NCI-H1105 treated with DMSO at 0.1 percent for 48 hours (cell line): Measurements from ENCODE around the gene THOC7.

ENCODE experiments used
- DNase-seq: peaks from one replicate; lab custom pipeline; 2025; lab: John Stamatoyannopoulos, UW

The THOC7 gene

GRCh38 chr3:63863150-63864007, at the start of gene THOC7, which contains the start of gene ATXN7:
Gene THOC7 (minus strand): TSS chr3:63863805. CDS start chr3:63863790, 15 bp downstream.
Gene ATXN7 (plus strand): TSS chr3:63863867. CDS start chr3:63912599, 48,732 bp downstream.
- DNase-seq: peak; percentile 9

GRCh38 chr3:63912768-63913588, 49.4 kb upstream of the THOC7 start:
- DNase-seq: no peak

DNA sequence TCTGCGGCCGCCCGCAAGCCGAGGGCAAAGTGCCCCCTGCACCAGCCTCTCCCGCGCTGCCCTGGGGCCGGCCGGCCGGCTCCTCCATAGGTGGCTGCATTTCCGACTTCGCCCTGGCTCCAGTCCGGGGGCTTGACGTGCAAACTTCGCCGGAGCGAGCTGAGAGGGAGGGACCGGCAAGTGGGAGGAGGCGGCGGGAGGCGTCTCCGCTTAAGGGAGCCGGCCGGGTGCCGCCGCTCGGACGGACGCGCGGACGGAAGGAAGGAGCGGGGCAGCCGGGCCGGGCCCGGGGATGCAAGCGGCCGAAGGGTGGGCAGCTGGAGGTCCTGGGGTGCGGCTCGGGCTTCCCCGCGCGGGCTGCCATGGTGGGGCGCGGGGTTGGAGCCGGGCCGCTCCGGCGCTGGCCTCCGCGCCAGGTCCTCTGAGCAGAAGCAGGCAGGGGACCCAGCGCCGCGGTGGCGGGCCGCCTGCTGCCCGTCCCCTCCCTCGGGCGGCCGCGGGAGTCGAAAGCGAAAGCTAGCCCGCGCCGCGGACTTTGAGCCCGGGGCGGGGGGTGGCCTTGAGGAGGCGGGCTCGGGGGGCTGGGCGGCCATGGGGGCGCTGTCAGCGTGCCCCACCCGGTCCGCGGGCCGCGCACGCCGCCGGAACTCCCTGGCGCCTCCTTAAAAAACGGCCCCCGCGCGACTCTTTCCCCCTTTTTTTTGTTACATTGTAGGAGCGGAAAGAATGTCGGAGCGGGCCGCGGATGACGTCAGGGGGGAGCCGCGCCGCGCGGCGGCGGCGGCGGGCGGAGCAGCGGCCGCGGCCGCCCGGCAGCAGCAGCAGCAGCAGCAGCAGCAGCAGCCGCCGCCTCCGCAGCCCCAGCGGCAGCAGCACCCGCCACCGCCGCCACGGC, 48.5 kb upstream of the THOC7 start, which contains the start of gene SCAANT1:
Gene SCAANT1, minus strand, starts transcription at position 511 of the 895 bp plus-strand sequence.
- DNase-seq: peak; percentile 45

DNA sequence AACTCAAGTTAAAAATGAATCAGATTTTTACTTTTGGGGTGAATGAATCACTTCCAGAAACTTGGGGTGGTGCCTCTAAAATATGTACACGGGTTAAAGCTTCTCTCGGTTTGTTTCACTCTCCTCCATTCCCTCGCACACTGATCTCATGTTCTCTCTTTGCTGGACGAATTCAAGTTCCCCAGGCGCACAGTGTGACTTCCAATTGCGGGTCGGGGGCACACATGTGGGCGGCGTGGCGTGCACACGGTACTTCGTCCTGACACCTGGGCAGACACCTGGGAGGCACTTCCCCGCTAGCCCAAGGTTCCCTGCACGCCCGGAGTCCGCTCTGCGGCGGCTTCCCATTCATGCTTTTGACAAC, 47.9 kb upstream of the THOC7 start:
- DNase-seq: peak; percentile 45

DNA sequence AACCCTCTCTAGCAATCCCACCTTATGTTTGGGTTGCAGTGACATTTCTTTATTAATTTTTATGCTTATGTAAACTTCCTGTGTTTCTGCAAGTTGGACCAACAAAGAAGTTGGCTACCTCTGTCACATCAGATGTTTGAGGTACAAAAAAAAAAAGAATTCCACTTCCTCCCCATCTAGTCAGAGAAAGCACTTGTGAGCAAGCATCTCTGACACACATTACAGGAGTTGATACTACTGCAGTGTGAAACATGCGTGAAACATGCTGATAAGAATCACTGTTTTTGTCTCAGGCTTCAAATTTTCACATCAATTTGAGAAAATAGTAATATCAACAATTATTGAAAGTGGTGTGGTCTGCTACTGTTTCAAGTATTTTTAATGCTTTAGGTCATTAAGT, 47.3 kb upstream of the THOC7 start:
- DNase-seq: no peak

GRCh38 chr3:63910001-63910400, 46.4 kb upstream of the THOC7 start:
- DNase-seq: no peak

GRCh38 chr3:63909431-63909830, 45.8 kb upstream of the THOC7 start:
- DNase-seq: no peak

- no peak for DNase-seq
These were observed 45.2 kb upstream of the THOC7 start for GRCh38 chr3:63908776-63909175.

- peak; percentile 1 for DNase-seq
These were observed 44.6 kb upstream of the THOC7 start for GRCh38 chr3:63908081-63908736.

DNA sequence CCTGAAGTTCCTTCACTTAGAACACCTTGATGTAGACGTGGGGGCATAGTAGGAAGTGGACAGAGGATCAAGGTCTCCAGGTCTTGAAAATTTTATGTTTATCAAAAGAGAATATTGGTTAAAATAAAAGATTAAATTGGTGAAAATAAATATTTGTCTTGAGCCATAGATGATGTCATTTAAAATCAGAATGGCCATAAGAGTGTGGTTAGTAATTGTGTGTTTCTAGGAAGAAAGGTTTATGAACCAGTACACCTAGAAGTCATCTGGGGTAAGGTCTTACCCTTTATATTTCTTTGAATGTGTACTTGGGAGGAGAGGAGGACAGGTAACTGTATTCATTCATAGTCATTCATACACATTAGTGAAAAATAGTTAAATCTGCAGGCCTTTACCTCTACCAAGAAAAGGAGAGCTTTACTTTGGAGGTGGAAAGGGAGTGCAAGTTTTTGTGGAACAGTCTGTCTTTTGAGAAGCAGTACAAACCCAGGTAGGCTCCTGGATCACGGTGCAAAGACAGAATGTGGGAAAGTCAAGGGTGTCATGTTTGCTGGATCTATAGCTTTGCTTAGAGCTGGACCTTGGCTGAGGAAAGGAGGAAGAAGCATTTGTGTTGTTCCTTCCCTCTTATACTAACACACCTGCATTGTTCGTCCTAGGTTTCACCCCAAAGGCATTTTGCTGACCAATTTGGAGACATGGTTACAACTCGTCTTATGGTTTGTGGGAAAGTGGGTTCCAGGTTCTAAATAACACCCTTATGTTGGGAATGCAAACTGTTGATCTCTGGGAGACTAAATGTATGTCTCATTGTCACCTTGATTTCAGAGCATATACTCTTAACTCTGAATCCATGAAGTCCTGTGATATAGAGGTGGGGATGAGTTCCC, 42.4 kb upstream of the THOC7 start:
- DNase-seq: no peak

DNA sequence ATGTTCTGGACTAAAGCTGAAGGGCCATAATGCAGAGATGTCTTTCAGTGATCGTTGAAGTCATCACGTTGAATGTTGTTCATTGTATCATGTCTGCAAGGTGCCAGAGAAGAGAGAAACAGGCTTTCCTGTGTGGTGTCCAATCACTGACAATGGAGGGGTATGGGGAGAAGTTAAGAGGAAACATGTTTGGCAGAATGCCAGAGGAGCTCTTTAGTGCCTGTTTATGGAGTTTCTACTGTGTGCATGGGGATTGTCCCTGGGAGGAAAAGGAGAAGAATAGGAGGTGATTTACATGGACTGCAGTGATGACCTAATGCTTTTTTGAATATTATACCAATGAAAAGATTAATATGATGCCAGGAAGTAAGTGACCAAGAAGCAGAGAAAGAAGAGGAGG, 36.9 kb upstream of the THOC7 start:
- peak; percentile 56 for DNase-seq

DNA sequence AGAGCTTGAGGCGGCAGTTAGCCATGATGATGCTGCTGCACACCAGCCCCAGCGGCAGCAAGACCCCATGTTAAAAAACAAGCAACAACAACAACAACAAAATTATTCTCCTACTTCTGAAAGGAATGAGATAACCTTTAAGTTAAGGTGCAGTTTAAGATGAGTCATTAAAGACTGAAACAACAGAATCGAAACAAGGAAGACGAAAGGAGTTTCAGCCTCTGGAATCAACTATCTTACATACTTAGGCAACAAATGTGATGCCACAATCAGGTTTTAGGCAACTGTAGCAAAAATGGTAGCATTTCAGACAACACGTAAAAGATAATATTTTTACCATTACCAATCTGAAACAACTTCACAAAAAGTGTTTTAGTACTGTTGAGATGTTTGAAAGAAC, 36.4 kb upstream of the THOC7 start:
- no peak for DNase-seq

DNA sequence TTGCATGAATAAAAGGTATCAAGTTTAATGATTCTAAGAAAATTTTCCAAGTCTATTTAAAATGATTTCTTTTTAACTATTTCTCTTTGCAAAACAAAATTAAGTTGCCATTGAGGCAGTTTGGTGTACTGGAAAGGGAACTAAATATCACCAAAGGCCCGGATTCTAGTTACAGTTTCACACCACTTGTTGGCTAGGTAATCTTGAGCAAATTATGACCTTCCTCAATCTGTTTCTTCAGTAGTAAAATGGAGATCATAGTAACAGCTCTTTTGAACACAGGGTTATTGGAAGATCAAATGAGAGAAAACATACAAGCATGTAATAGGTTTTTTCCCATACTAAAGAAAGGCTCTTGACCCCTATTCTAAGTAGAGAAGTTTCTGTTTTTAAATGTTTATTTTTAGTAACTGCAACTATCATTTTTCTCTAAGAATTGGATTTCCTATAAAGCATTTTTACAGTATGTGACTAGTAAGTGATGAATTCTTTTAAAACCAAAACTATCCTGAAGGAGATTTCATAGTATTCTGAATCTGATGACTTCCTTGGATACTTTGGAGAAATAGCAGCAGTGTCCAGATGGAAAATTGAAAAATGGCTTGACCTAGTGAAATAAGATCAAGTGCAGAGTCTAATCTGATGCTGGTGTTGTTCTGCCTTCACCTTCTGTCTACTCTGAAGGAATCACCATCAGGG, 32.9 kb upstream of the THOC7 start:
- DNase-seq: no peak

DNA sequence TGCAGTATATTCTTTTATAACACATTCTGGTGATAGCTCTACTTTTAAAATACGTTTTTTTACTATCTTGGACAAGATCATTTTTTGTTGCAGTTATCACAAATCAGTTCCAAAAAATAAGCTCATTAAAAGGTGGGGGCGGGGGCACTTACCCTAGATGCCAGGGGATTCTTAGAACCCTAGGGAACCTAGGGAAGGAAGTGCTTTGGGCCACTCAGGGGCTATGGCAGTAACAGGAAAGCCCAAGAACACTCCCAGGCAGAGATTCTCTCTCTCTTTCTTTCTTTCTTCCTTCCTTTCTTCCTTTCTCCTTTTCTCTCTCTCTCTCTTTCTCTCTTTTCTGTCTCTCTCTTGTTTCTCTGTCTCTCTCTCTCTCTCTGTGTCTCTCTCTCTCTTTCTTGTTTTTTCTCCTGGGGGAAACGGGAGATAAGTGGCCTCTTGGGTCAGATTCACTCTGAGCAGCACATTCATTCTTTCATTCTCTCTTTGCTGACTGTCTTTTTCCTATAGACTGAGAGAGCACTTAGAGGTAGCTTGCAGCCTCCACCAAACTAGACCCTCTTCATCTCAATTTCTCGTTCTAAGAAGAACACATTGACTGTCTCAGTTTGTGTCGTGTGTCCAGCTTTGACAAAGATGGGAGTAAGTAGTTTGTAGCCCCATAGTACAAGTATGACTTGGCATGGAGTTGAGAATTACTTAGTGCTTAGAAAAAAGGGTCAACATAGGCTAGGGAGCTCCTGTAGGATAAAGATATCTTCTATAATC, 32.0 kb upstream of the THOC7 start:
- no peak for DNase-seq

DNA sequence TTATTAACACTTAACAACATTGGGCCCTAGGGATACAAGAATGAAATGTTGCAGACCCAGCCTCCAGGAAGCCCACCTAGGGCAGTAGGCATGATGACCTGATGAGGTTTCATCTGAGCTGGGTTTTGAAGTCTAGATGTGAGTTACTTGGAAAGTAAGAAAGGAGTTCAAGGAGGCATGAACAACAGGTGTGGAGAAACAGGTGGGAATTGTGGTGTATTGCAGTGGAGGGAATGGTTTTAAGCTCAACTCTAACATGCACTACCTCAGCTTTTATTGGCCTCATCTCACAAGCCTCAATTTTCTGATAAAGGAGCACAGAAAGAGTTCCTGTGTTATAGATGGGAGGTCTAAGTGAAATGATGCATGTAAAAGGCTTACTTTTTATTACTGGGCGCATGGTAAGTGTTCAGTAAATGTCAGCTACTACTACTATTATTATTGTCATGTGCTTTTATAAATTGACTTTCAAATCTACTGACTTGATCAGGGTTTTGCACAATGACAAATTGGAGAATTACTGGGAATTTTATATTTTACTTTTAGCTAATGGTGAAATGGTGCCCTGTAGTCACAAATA, 29.3 kb upstream of the THOC7 start:
- DNase-seq: no peak

- no peak for DNase-seq
These were observed 27.9 kb upstream of the THOC7 start for GRCh38 chr3:63891518-63891917.

GRCh38 chr3:63886858-63887257, 23.3 kb upstream of the THOC7 start:
- DNase-seq: no peak

- DNase-seq: no peak
These were observed 17.0 kb upstream of the THOC7 start for GRCh38 chr3:63880653-63881052.
